Thyroid gland (tissue), 4 donors: ENCODE results near the gene IFIT3. TPM values are rescaled to one million over a fixed set of nuclear protein-coding genes. Genes with fewer than 3 reads are reported as not detected.

Experiments
- DNase-seq, 2 donors: peaks; one replicate each; pipeline ENCODE4 v3.0.0-alpha.2; 2019
- H3K27ac ChIP-seq, 3 donors: fragments of 200-600 bp; sonication (generic); 1 replicate in 2 of 3; 2 replicates in 1 of 3; pipeline ENCODE4 v1.5.1; 2016 to 2019; ENCODE audit warnings: mild to moderate bottlenecking in 1 of 3, moderate library complexity in 1 of 3
- H3K27me3 ChIP-seq: fragments of 200-600 bp; sonication (generic); one replicate; pipeline ENCODE4 v1.5.1; 2019
- H3K36me3 ChIP-seq, 2 donors: fragments of 200-600 bp; sonication (generic); one replicate each; pipeline ENCODE4 v1.5.1; 2016 to 2019
- H3K4me1 ChIP-seq, 2 donors: fragments of 200-600 bp; sonication (generic); one replicate each; pipeline ENCODE4 v1.5.1; 2017 to 2019
- H3K4me3 ChIP-seq, 3 donors: fragments of 200-600 bp; sonication (generic); replicated peaks in 1 of 3; 1 replicate in 2 of 3; 2 replicates in 1 of 3; pipeline ENCODE4 v1.5.1; 2016; ENCODE audit warnings: mild to moderate bottlenecking in 1 of 3
- H3K9me3 ChIP-seq: fragments of 200-600 bp; sonication (generic); one replicate; pipeline ENCODE4 v1.5.1; 2017
- CTCF ChIP-seq, 6 experiments: fragments of 200-600 bp in 3 of 6; fragments of 450-650 bp in 3 of 6; sonication (generic) in 3 of 6; IDR thresholded peaks; one replicate each; pipeline ENCODE4 v1.5.1; 2016 to 2019; ENCODE audit warnings: antibody characterized with exemption in 6 of 6, mild to moderate bottlenecking in 2 of 6, inconsistent platforms in 1 of 6, moderate library complexity in 1 of 6
- POLR2A ChIP-seq, 2 donors: fragments of 450-650 bp; IDR thresholded peaks; one replicate each; pipeline ENCODE4 v1.6.1; 2017; ENCODE audit warnings: antibody characterized with exemption in 2 of 2, mild to moderate bottlenecking in 2 of 2, moderate library complexity in 1 of 2
- WGBS, 2 donors: methylation state at CpG; one replicate each; pipeline ENCODE4 v1.1.5; 2017; 5-methylcytosine and 5-hydroxymethylcytosine counted together
- intact Hi-C: fragments of 100-400 bp; cut with DNase I; formaldehyde crosslinking; loops from one replicate; pipeline ENCODE4 v1.15.1; 2023
- total RNA-seq, 4 donors: library from RNA; depleted of rRNA; stranded (reverse); fragments of >200 nt; gene quantifications; one replicate each; pipeline ENCODE4 v1.2.3, GENCODE V29; 2016

Gene IFIT3
- 10 to 100 TPM in 1 of 4 donors, 1 to 10 TPM in 3; 5.9 to 11.4 (median 8.8) TPM for total RNA-seq

- peak; percentile 63 to 68 for DNase-seq
- no peaks in the 10 kb centered on the region for H3K27me3 ChIP-seq
- H3K36me3 ChIP-seq = no peaks in the 10 kb centered on the region
- intact Hi-C loops = no loop called here
- peak within 1 kb of the TSS; percentile 68 to 83 (median 81) for H3K27ac ChIP-seq
- peak in 1 of 6 experiments; percentile 1 for TF ChIP-seq CTCF (IDR thresholded peaks at IDR 0.05)
- peak in 1 of 2 donors; percentile 25 for TF ChIP-seq POLR2A (IDR thresholded peaks at IDR 0.05)
- peak within 1 kb of the TSS in 2 of 3 donors; percentile 10 to 15 for H3K4me3 ChIP-seq
- 19 to 21% methylated on average over 7 of the region's 7 CpGs for WGBS, 2 donors
- H3K9me3 ChIP-seq = no peaks in the 10 kb centered on the region
- peaks cover 4 to 40% of the 10 kb centered on the region in 2 donors for H3K4me1 ChIP-seq
Measured at GRCh38 chr10:89327803-89328441, at the start of gene IFIT3. IFIT3 (plus strand) TSS chr10:89327997; CDS start chr10:89328074, 77 bp downstream.

GRCh38 chr10:89278034-89278535 is 49.7 kb upstream of the IFIT3 start:
- Histone ChIP-seq H3K4me1 (peaks cover 9 to 24% of the 10 kb centered on the region in 2 donors), H3K9me3 (no peaks in the 10 kb centered on the region), H3K4me3 (no peak overlapping the region), H3K36me3 (no peaks in the 10 kb centered on the region), H3K27me3 (no peaks in the 10 kb centered on the region), H3K27ac (peak overlapping the region; percentile 76 to 86 (median 77))
- no peak for TF ChIP-seq CTCF (IDR thresholded peaks at IDR 0.05)
- TF ChIP-seq POLR2A (IDR thresholded peaks at IDR 0.05) = peak in 1 of 2 donors; percentile 36
- WGBS, 2 donors = 12 to 15% methylated on average over 1 of the region's 1 CpG
- intact Hi-C loops = no loop called here
- DNase-seq = peak; percentile 49 to 57

GRCh38 chr10:89278900-89279392 is 48.9 kb upstream of the IFIT3 start:
- Histone ChIP-seq H3K27me3 (no peaks in the 10 kb centered on the region), H3K4me3 (no peak overlapping the region), H3K9me3 (no peaks in the 10 kb centered on the region), H3K27ac (peak overlapping the region; percentile 15 to 86 (median 32)), H3K36me3 (no peaks in the 10 kb centered on the region), H3K4me1 (peaks cover 13 to 28% of the 10 kb centered on the region in 2 donors)
- TF ChIP-seq POLR2A (IDR thresholded peaks at IDR 0.05) (no peak), CTCF (IDR thresholded peaks at IDR 0.05) (no peak)
- intact Hi-C loops = no loop called here
- DNase-seq = no peak

- no peak for TF ChIP-seq POLR2A (IDR thresholded peaks at IDR 0.05)
- no peak for TF ChIP-seq CTCF (IDR thresholded peaks at IDR 0.05)
- Histone ChIP-seq H3K27me3 (no peaks in the 10 kb centered on the region), H3K4me3 (no peak overlapping the region), H3K36me3 (no peaks in the 10 kb centered on the region), H3K27ac (peak overlapping the region in 2 of 3 donors; percentile 32 to 86), H3K9me3 (no peaks in the 10 kb centered on the region), H3K4me1 (peaks cover 13 to 28% of the 10 kb centered on the region in 2 donors)
- DNase-seq = no peak
- WGBS, 2 donors = 64 to 69% methylated on average over 1 of the region's 1 CpG
- intact Hi-C loops = no loop called here
Measured at GRCh38 chr10:89279421-89279869, 48.4 kb upstream of the IFIT3 start.

- 77 to 83% methylated on average over 3 of the region's 3 CpGs for WGBS, 2 donors
- Histone ChIP-seq H3K27ac (no peak overlapping the region), H3K4me1 (peaks cover 13 to 27% of the 10 kb centered on the region in 2 donors), H3K4me3 (no peak overlapping the region), H3K27me3 (no peaks in the 10 kb centered on the region), H3K9me3 (no peaks in the 10 kb centered on the region), H3K36me3 (no peaks in the 10 kb centered on the region)
- intact Hi-C loops = no loop called here
- DNase-seq = no peak
- no peak for TF ChIP-seq POLR2A (IDR thresholded peaks at IDR 0.05)
- TF ChIP-seq CTCF (IDR thresholded peaks at IDR 0.05) = no peak
Measured at GRCh38 chr10:89280508-89280907, 47.3 kb upstream of the IFIT3 start.
